Gastroesophageal sphincter (tissue), 3 donors: ENCODE measurements around the gene ADGRF3.

Experiments
- CTCF ChIP-seq, 4 experiments: fragments of 200-600 bp in 2 of 4; fragments of 450-650 bp in 2 of 4; sonication (generic) in 1 of 4; IDR thresholded peaks; one replicate each; pipeline ENCODE4 v1.5.1; 2017 to 2019; ENCODE audit warnings: antibody characterized with exemption in 4 of 4, mild to moderate bottlenecking in 2 of 4, moderate library complexity in 2 of 4
- EP300 ChIP-seq: sonication (generic); formaldehyde crosslinking; IDR thresholded peaks from one replicate; pipeline ENCODE4 v1.6.1; 2017; ENCODE audit warnings: antibody characterized with exemption, mild to moderate bottlenecking
- POLR2A ChIP-seq, 2 donors: fragments of 450-650 bp; IDR thresholded peaks; one replicate each; pipeline ENCODE4 v1.6.1; 2017; ENCODE audit warnings: antibody characterized with exemption in 2 of 2, mild to moderate bottlenecking in 2 of 2, moderate library complexity in 1 of 2
- POLR2AphosphoS5 ChIP-seq: sonication (generic); formaldehyde crosslinking; IDR thresholded peaks from one replicate; pipeline ENCODE4 v1.6.1; 2017; ENCODE audit warnings: antibody characterized with exemption

GRCh38 chr2:26269571-26270158, 76.9 kb downstream of the ADGRF3 start:
- no peak for TF ChIP-seq POLR2A (IDR thresholded peaks at IDR 0.05)
- no peak for TF ChIP-seq CTCF (IDR thresholded peaks at IDR 0.05)
- TF ChIP-seq EP300 = no peak
- TF ChIP-seq POLR2AphosphoS5 = no peak
